ENCODE results near the gene IPMK. TPM values are rescaled to one million over a fixed set of nuclear protein-coding genes. Genes with fewer than 3 reads are reported as not detected.

IPMK gene
- total RNA-seq, 1 experiment from 2014 or later = 10.9 TPM

- TF ChIP-seq CREB1 (CRISPR knock-in tag; IDR thresholded peaks at IDR 0.05) (0 out of 2 replicates have a peak, but pooled peaks have one; percentile 57), NFATC4 (CRISPR knock-in tag; IDR thresholded peaks at IDR 0.05) (no peak), ZNF121 (CRISPR knock-in tag; IDR thresholded peaks at IDR 0.05) (no peak), TCF7 (CRISPR knock-in tag; IDR thresholded peaks at IDR 0.05; ENCODE audit: low read depth) (no peak), CBFB (CRISPR knock-in tag; IDR thresholded peaks at IDR 0.05; ENCODE audit: low read depth) (no peak), IRF2 (CRISPR knock-in tag; IDR thresholded peaks at IDR 0.05; ENCODE audit: borderline replicate concordance, low read depth) (no peak), ZNF512 (CRISPR knock-in tag; IDR thresholded peaks at IDR 0.05; ENCODE audit: borderline replicate concordance) (no peak), MXD4 (CRISPR knock-in tag; IDR thresholded peaks at IDR 0.05; ENCODE audit: borderline replicate concordance) (no peak), SMAD4 (CRISPR knock-in tag; IDR thresholded peaks at IDR 0.05) (no peak), ZNF317 (CRISPR knock-in tag; IDR thresholded peaks at IDR 0.05; ENCODE audit: borderline replicate concordance, low read depth) (no peak; the same call in 1 of the 2 replicates), ZBTB21 (CRISPR knock-in tag; IDR thresholded peaks at IDR 0.05; ENCODE audit: borderline replicate concordance) (no peak; the same call in 1 of the 2 replicates), ARID4B (CRISPR knock-in tag; IDR thresholded peaks at IDR 0.05; ENCODE audit: borderline replicate concordance) (no peak), ZNF423 (CRISPR knock-in tag; IDR thresholded peaks at IDR 0.05) (no peak), SOX15 (CRISPR knock-in tag; IDR thresholded peaks at IDR 0.05) (no peak), MYBL2 (CRISPR knock-in tag; IDR thresholded peaks at IDR 0.05) (peak; percentile 49; the same call in 1 of the 2 replicates), OVOL2 (CRISPR knock-in tag; IDR thresholded peaks at IDR 0.05; ENCODE audit: borderline replicate concordance) (no peak), ETV6 (CRISPR knock-in tag; IDR thresholded peaks at IDR 0.05) (peak; percentile 7; the same call in 1 of the 2 replicates)
Observed at GRCh38 chr10:58267713-58268453, at the start of gene IPMK (continued).

GRCh38 chr10:58316874-58317273, 49.2 kb upstream of the IPMK start:
- Mint-ChIP-seq H3K4me3 (no peak overlapping the region), H3K4me1 (no peaks in the 10 kb centered on the region), H3K9me3 (no peaks in the 10 kb centered on the region), H3K27ac (no peak overlapping the region), H3K36me3 (no peaks in the 10 kb centered on the region), H3K27me3 (ENCODE audit: low read depth) (no peaks in the 10 kb centered on the region; the same call in 1 of the 2 replicates)
- no peak for DNase-seq (ENCODE audit: low spot score)
- ChIA-PET POLR2A (no interaction called here), CTCF (no interaction called here)
- no peak for ATAC-seq
- no peak for TF ChIP-seq ZBTB43 (CRISPR knock-in tag; IDR thresholded peaks at IDR 0.05)

Data from WTC11 (cell line).